SIG-M5 treated with dmso at 0.1 percent for 504 hours (cell line): Measurements from ENCODE around the gene MS4A4E.
"Not testable (repeated sequence)": the region's sequence is repeated elsewhere in the genome, so short reads cannot be mapped to it uniquely, and the experiment has no call there.

Experiments used
- DNase-seq: peaks from one replicate; lab custom pipeline; 2025; ENCODE audit not compliant: unreplicated experiment; lab: John Stamatoyannopoulos, UW

Gene MS4A4E

DNA sequence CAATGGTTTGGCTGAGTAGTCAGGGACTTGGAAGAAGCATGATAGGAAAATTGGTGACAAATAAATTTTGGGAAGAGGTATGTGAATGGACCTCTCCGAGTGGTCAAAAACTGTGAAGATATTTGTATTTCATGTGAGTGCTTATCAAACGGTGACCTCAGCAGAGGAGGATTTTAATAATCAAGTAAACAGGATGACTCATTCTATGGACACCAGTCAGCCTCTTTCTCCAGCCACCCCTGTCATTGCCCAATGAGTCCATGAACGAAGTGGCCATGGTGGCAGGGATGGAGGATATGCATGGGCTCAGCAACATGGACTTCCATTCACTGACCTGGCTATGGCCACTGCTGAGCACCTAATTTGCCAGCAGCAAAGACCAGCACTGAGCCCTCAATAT lies 21.2 kb downstream of the MS4A4E start:
- no peak for DNase-seq

DNA sequence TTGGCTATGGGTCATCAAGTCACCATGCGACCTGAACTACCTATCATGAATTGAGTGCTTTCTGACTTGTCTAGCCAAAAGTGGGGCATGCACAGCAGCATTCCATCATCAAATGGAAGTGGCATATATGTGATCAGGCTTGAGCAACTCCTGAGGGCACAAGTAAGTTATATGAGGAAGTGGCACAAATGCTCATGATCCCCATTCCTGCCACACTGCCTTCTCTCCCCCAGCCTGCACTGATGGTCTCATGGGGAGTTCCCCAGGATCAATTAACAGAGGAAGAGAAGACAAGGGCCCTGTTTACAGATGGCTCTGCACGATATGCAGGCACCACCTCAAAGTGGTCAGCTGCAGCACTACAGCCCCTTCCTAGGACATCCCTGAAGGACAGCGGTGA lies 21.8 kb downstream of the MS4A4E start:
- no peak for DNase-seq

DNA sequence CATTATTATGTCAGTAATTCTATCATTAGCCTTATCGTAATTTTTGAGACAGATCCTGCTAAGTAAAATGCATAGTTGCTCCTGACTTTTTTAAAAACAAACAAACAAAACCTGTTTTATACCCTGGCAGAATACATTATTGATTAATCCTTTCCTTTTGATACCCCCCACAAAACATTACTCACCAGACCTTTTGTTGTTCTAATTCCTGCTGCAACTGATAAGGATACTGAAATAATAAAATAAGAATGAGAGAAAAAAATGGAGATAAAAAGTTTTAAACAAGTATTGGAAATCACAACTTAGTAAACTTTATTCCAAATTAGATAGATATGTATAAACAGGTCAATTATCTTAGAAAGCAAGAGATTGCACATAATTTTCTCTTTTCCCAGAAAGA lies 28.6 kb downstream of the MS4A4E start:
- DNase-seq = no peak

DNA sequence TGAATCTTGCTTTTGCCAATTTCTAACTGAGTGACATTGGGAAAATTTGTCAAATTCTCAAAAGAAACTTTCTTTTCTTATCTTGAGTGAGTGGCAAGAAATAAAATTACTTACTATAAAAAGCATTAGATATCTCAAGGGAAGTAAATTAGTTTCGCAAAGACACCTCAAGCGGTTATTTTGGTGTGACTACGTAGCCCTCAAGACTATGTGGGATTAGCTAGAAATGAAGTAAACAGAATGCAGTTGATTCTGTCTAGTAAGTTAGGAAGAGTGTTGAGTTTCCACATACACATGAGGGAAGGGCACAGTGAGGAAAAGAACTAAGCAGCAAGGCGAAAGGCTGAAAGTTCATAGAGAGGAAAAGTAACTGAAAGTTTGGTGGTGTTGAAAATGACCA lies 31.7 kb downstream of the MS4A4E start:
- DNase-seq = no peak

DNA sequence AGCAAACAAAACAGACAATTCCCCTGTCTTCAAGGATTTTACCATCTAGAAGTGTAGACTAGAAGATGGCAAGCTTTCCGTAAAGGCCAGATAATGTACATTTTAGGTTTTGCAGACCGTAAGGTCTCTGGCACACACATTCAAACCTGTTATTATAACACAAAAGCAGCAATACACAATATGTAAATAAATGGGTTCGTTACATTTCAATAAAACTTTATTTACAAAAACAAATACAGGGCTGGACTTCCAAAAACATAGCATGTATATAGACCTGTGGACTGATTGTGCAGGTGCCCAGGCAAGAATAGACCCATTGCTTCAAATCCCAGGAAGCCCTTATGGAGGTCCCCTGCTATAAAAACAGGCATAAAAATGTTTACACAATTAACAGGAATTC lies 33.0 kb downstream of the MS4A4E start:
- no peak for DNase-seq

DNA sequence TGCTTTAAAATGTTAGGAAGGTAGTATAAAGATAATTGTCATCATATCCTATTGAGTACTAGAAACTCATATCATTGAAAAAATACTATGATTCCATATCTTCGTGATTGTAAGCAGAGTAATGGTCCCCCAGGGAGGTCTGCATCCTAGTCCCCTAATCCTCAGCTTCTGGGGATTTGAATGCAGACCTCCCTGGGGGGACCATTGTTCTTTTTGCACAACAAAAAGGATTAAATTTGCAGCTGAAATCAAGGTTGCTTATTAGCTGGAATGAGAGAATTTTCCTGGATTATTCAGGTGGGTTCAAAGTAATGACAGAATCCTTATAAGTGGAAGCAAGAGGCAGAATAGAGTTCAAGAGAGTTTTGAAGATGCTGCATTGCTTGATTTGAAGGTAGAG lies 34.0 kb downstream of the MS4A4E start:
- DNase-seq = no peak

DNA sequence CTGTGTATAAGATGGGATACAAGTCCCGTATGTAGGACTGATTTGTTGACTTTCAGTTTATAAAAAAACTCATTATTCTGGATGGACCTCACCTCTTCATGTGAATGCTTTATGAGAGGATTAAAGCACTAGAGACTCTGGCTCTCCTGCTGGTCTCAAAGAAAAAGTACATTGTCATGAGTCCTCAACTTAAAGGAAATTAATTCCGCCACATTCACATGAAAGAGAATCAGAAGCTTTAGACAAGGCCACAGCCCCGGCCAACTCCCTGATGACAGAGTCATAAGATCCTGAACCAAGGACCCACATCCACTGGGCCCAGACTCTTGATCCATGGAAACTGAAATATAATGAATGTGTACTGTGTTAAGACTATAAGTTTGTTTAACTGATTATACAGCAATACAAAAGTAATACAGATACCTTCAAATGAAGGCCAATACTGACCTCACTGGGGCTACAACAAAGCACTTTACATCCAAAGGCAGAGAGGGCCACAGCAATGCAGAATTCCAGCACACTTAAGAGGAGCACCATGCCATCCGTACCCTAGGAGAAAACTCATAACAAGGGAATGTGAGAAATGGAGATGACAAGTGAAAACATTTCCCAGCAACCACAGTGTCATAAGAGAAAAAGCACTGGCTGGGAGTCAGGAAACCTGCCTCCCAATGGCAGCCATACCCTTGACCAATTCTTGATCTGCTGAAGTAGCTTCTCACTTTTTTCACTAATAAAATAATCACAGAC lies 34.6 kb downstream of the MS4A4E start:
- DNase-seq = no peak

DNA sequence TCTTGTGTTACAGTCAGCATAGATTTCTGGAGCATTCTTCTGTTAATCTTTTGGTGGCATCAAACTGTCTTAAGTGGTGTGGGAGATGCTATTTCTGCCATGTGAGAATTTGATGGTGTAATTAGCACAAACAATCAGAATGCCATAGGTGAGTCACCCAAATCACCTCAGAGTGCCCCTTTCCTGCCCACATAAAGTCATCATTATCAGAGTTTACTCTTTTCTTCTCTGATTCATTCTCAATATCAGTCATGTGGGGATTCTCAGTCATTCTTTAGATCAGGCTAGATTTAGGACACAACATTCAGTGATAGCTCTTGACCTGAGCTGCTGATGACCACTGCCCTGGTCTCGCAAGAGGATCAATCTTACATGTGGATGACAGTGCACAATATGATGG lies 36.3 kb downstream of the MS4A4E start:
- DNase-seq = no peak

DNA sequence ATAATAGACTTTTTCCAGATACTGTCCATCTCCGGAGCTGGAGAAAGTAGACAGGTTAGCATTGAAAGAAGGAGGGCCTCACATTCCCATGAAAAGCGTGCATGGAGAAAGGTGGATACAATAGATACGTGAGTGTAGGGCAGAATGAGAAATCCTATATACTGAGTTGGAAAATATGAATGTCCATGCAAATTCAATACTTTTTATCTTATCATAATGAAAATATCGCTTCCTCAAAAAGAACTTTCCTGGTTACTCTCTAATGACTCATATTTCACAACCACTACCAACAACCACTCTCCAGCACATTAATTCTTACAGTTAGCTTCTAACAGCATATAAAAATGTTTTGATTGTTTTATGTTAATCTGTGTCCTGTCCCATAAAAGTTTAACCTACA lies 38.0 kb downstream of the MS4A4E start:
- DNase-seq = peak; percentile 61

DNA sequence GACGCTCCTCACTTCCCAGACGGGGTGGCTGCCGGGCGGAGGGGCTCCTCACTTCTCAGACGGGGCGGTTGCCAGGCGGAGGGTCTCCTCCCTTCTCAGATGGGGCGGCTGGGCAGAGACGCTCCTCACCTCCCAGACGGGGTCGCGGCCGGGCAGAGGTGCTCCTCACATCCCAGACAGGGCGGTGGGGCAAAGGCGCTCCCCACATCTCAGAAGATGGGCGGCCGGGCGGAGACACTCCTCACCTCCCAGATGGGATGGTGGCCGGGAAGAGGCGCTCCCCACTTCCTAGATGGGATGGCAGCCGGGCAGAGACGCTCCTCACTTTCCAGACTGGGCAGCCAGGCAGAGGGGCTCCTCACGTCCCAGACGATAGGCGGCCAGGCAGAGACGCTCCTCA lies 41.6 kb downstream of the MS4A4E start:
- not testable (repeated sequence) for DNase-seq

DNA sequence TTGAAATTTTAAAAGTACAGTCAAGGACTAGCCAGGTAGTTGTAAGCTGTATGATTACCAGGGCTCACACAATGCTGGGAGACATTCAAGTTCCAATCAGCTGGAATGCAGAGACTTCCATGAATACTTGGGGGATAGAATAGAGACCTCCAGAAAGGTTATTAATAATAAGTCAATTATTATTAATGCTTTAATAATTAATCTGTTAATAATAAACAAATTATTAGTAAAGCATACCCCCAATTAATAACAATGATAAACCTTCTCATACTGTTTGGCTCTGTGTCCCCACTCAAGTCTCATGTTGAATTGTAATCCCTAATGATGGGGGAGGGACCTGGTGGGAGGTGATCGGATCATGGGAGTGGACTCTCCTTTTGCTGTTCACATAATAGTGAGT lies 45.5 kb downstream of the MS4A4E start:
- DNase-seq = no peak

DNA sequence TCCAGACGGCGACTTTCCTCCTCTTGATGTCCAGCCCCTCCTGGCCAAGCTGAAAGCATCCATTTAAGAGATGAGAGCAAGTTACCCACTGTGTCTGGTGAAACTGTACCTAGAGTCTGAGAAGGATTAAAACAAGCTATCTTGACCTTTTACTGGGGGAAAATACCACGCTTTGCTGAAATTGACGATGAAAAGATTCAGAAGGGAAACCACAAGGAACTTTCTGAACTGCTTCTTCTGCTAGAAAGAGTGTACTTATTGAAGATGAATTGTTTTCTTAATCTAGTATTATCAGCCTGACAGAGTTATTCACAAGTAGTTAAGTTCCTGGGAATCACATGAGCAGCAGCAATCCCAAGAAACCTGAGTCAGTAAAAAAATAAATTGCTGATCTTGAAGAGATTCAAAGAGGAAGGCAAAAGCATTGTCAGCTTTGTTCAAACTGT lies 47.0 kb downstream of the MS4A4E start:
- no peak for DNase-seq

DNA sequence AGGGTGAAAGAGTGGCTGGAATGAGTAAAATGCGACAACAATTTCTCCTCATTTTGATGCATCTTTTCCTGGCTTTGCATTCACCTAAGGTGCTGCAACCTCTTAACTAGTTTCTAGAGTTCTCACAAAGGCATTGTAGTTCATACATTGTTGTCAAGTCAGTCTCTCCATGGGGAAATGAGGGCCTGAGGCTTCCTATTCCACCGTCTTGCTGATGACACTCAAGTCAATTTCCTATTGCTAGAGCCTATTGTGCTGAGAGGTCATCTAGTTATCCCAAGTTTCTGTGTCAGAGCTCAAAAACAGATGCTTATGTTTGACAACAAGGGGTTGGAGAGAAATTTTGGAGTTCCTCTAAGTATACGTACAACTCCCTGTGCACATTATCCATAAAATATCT lies 48.4 kb downstream of the MS4A4E start:
- DNase-seq = no peak

DNA sequence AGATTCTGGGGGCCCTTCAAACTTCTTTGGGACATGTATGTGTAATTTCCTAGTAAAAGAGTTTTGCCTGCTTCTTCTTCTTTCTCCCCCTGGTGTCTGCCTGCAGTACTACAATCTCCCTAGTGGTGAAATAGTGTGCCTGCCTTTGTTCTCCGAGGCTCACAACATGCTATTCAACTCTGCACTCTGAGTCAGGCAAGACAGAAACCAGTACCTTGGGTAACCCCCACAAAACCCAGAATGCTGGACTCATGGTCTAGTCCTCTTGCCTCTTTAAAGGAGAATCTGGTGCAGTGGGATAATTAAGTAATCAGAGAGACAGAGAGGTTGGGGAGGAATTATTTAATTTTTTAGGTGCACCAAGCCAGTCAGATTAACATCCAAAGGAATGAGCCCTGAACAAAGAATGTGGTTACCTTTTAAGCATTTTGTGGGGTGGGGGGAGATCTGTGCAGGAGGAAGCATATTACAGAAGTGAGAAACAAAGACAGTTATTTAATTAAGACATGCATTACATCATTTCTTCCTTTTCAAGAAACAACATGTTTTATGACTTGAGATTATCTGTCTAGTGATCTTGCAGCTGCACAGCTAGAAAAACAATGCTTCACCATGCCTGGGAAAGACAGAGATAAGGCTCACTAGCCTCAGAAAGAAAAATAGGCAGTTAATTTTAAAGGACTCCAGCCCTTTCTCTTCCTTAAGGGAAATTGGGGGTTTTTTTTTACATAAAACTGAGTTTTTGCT lies 49.1 kb downstream of the MS4A4E start:
- DNase-seq = peak; percentile 97

DNA sequence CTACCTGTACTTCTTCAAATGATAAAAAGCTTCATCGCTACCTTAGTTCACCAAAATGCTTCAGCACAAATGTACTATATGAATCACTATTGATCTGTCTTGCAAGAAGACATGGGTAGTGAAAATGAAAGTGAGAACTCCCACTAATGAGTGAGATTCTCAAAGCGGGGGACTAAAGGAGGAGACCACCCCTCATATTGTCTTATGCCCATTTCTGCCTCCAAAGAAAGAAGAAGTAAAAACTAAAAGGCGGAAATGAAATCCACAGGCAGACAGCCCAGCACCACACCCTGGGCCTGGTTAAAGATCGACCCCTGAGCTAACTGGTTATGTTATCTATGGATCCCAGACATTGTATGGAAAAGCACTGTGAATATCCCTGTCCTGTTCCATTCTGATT lies 50.4 kb downstream of the MS4A4E start:
- peak; percentile 54 for DNase-seq

DNA sequence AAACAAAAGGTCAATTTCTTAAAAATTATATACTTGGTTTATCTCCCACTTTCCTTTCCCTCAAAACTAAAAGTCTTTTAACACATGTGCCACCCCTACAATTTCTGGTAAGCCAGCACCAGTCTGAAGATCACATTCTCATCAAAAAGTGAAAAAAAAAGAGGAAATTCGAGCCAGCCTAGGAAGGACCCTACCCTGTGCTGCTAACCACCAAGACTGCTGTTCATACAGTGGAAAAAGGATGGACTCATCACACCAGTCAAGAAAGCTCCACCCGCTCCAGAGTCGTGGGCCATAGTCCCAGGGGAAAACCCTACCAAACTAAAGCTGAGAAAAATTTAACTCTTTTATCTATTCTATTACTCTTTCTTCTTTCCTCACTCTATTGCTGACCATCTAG lies 54.5 kb downstream of the MS4A4E start:
- peak; percentile 83 for DNase-seq

DNA sequence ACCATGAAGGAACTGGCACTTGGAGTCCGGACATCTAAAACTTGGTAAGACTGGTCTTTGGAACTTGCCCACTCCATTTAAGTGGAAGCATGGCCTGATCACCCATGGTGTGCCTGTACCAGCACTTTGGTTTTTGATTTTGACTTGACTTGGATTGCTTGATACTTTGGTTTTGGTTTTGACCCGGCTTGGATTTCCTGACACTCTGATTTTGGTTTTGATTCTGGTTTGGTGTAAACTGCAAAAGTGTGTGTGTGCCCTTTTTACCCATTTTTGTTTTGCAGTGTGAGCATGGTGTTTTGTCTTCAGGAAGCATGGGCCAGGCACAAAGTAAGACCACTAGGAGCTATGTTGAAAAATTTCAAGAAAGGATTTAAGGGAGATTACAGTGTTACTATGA lies 56.8 kb downstream of the MS4A4E start:
- not testable (repeated sequence) for DNase-seq

DNA sequence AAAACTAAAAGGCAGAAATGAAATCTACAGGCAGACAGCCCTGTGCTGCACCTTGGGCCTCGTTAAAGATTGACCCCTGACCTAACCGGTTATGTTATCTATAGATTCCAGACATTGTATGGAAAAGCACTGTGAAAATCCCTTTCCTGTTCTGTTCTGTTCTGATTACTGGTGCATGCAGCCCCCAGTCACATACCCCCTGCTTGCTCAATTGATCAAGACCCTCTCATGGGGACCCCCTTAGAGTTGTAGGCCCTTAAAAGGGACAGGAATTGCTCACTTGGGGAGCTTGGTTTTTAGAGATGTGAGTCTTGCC lies 57.5 kb downstream of the MS4A4E start:
- not testable (repeated sequence) for DNase-seq

DNA sequence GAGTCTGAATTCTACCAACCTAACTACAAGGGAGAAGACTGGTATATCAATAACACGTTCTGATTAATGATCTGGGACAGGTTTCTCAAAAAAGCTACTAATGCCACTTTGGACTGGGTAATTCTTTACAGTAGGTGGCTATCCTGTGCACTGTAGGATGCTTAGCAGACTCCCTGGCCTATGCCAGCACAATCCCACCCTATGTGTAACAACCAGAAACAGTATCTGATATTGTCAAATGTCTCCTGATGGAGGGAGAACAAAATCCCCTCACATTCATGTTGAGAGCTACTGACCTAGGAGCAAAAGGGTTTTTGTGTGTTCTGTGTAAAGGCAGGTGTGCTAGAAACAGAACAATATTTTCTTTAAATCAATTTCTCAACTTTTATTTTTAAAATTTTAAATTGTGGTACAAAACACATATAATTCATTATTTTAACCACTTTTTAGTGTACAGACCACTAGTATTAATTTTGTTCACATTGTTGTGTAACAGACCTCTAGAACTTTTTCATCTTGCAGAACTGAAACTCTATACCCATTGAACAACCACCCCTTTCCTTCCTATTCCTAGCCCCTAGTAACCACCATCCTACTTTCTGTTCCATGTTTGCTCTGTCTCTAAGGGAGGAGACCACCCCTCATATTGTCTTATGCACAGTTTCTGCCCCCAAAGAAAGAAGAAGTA lies 58.0 kb downstream of the MS4A4E start:
- peak; percentile 97 for DNase-seq

DNA sequence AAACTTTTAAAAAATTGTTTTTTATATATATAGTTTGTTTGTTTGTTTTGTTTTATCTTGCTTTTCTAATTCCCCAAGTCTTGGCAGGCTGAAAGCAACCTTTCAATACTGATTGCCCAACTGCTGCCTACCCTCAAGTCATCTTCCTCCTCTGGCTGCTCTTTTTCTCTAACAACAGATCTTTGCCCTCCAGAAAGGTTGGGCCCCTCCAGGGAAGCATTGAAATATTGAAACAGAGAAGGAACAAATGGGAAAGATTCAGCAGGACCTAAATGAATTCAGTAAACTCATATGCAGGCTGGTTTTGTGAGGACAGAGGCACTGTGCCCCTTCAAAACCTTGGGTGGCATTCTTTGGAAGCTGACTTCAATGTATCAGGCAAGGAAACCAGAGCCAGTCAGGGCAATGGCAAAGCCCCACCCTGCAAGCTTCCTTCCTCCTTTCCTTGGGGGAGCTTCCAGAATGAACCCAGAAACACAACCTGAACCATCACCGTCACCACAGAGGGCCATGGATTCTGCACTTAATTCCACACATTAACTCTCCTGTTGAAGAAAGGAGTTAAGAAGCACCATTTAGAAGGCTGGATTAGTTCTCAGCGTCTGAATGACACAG lies 59.2 kb downstream of the MS4A4E start:
- DNase-seq = peak; percentile 90

DNA sequence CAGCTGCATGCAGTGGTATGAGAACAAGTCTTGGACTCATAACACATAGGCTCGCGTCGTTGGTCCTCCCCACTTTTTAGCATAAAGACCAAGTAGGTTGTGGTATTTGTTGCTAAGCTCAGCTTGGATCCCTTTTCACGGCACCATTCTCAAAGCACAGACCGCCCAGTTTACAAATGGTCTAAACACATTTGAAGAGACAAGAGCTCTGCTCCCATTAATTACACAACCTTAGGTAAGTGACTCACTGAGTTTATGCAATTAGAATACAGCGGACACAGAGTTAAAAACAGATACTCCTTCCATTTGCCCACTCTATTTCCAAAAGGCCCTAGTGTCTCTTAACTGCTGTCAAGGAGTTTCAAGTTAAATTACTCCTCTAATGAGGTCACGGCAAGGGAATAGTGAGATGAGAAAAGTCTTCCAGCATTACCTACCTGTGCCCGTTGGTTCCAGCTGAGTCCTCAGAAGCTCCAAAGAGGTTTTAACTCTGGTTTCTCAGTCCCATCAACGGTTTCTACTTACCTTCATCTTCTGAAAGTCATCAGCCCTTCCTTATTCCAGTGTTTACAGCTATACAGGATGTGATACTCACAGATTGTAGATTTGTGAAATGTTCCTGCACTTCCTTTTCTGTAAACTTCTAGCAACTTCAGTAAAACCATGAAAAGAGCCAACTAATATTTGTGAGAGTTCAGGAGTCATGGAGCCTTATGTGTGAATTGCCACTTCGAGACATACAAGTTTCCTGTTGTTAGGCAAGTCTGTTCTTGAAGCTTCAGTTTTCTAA lies 60.2 kb downstream of the MS4A4E start, which contains the start of gene MS4A6A:
MS4A6A (minus strand) TSS at position 543 of the 790 bp plus-strand sequence. CDS start 1,356 bp downstream, outside the sequence.
- peak; percentile 87 for DNase-seq
